Astrocyte (in vitro differentiated cells and primary cell): ENCODE data around the gene HAGHL. TPM values are rescaled to one million over a fixed set of nuclear protein-coding genes. Genes with fewer than 3 reads are reported as not detected.
A peak's percentile ranks its signal among the peaks of the same experiment; 100 is the strongest.

Source experiments
- DNase-seq: peaks from one replicate; pipeline ENCODE4 v3.0.0-alpha.2; 2010; ENCODE audit warnings: low read depth
- FAIRE-seq: peaks from 2 replicates; lab custom pipeline; 2011; peaks lifted over from hg19 to GRCh38; lab: Jason Lieb, UNC
- H2AFZ ChIP-seq: 2 replicates; pipeline ENCODE4 v1.6.0; 2012; ENCODE audit warnings: low read depth, low read length, inconsistent platforms
- H3K27ac ChIP-seq: 2 replicates; pipeline ENCODE4 v1.5.1; 2011; ENCODE audit warnings: low read depth, low read length, inconsistent platforms
- H3K27me3 ChIP-seq: 2 replicates; pipeline ENCODE4 v1.6.0; 2011; ENCODE audit warnings: low read length, inconsistent platforms; ENCODE audit not compliant: insufficient read depth
- H3K36me3 ChIP-seq: 2 replicates; pipeline ENCODE4 v1.5.1; 2011; ENCODE audit warnings: low read length, inconsistent platforms; ENCODE audit not compliant: insufficient read depth
- H3K4me1 ChIP-seq: 2 replicates; pipeline ENCODE4 v1.5.1; 2011; ENCODE audit warnings: low read length, inconsistent platforms; ENCODE audit not compliant: insufficient read depth
- H3K4me2 ChIP-seq: 2 replicates; pipeline ENCODE4 v1.6.0; 2012; ENCODE audit warnings: low read length, inconsistent platforms
- H3K4me3 ChIP-seq: 2 replicates; pipeline ENCODE4 v1.5.1; 2011; ENCODE audit warnings: low read depth, mild to moderate bottlenecking, low read length, inconsistent platforms; ENCODE audit not compliant: insufficient read depth
- H3K79me2 ChIP-seq: 2 replicates; pipeline ENCODE4 v1.6.0; 2012; ENCODE audit warnings: mild to moderate bottlenecking, low read length, inconsistent platforms; ENCODE audit not compliant: insufficient read depth
- H3K9ac ChIP-seq: 2 replicates; pipeline ENCODE4 v1.6.0; 2012; ENCODE audit warnings: mild to moderate bottlenecking, low read length, inconsistent platforms
- H3K9me3 ChIP-seq: 2 replicates; pipeline ENCODE4 v1.5.1; 2012; ENCODE audit warnings: low read depth, mild to moderate bottlenecking, low read length, inconsistent platforms; ENCODE audit not compliant: insufficient read depth
- H4K20me1 ChIP-seq: 2 replicates; pipeline ENCODE4 v1.6.0; 2012; ENCODE audit warnings: low read length, inconsistent platforms; ENCODE audit not compliant: insufficient read depth
- H3K27ac Mint-ChIP-seq: one replicate; pipeline ENCODE4 v1.8.0; 2021; ENCODE audit warnings: mild to moderate bottlenecking, mixed read lengths; ENCODE audit not compliant: unreplicated experiment
- H3K27me3 Mint-ChIP-seq: one replicate; pipeline ENCODE4 v1.8.0; 2021; ENCODE audit warnings: low read depth, mixed read lengths; ENCODE audit not compliant: unreplicated experiment
- H3K36me3 Mint-ChIP-seq: one replicate; pipeline ENCODE4 v1.8.0; 2021; ENCODE audit warnings: low read depth, mixed read lengths; ENCODE audit not compliant: unreplicated experiment
- H3K4me1 Mint-ChIP-seq: one replicate; pipeline ENCODE4 v1.8.0; 2021; ENCODE audit warnings: low read depth, mixed read lengths; ENCODE audit not compliant: unreplicated experiment
- H3K4me3 Mint-ChIP-seq: one replicate; pipeline ENCODE4 v1.8.0; 2021; ENCODE audit warnings: mild to moderate bottlenecking, moderate library complexity, mixed read lengths; ENCODE audit not compliant: unreplicated experiment
- H3K9me3 Mint-ChIP-seq: one replicate; pipeline ENCODE4 v1.8.0; 2021; ENCODE audit warnings: mild to moderate bottlenecking, mixed read lengths; ENCODE audit not compliant: unreplicated experiment
- CTCF ChIP-seq: IDR thresholded peaks from 2 replicates; pipeline ENCODE4 v1.5.1; 2011; ENCODE audit warnings: low read depth, mild to moderate bottlenecking, inconsistent platforms, low read length, moderate library complexity; ENCODE audit not compliant: insufficient read depth
- EZH2 ChIP-seq: IDR thresholded peaks from 2 replicates; pipeline ENCODE4 v1.6.1; 2012; ENCODE audit warnings: mild to moderate bottlenecking, low read length, inconsistent platforms; ENCODE audit not compliant: insufficient read depth
- total RNA-seq: library from RNA; stranded (reverse); gene quantifications from 2 replicates; pipeline ENCODE4 v1.2.1, GENCODE V29; 2021

Gene HAGHL
- total RNA-seq, 1 donor from 2014 or later, result 15.5 TPM

GRCh38 chr16:682493-683395, 44.2 kb upstream of the HAGHL start:
- Mint-ChIP-seq H3K4me1 (peaks cover 13% of the 10 kb centered on the region), H3K27me3 (no peaks in the 10 kb centered on the region), H3K36me3 (peaks cover 10% of the 10 kb centered on the region), H3K27ac (peak overlapping the region; percentile 34), H3K9me3 (no peaks in the 10 kb centered on the region), H3K4me3 (peak overlapping the region; percentile 78)
- H3K79me2 ChIP-seq, result peaks cover 60% of the 10 kb centered on the region
- H3K4me3 ChIP-seq, result no peak overlapping the region
- no peak overlapping the region for H2AFZ ChIP-seq
- H3K4me1 ChIP-seq, result peaks cover 32% of the 10 kb centered on the region
- H3K27ac ChIP-seq, result no peak overlapping the region
- H3K9me3 ChIP-seq, result no peaks in the 10 kb centered on the region
- peak overlapping the region; percentile 88 for H3K4me2 ChIP-seq
- H4K20me1 ChIP-seq, result peaks cover 31% of the 10 kb centered on the region
- peak overlapping the region; percentile 65 for H3K9ac ChIP-seq
- TF ChIP-seq EZH2, result no peak
- no peak for TF ChIP-seq CTCF
- FAIRE-seq, result no peak
- H3K36me3 ChIP-seq, result peaks cover 3% of the 10 kb centered on the region
- no peak for DNase-seq
- no peaks in the 10 kb centered on the region for H3K27me3 ChIP-seq

- Mint-ChIP-seq H3K4me3 (peak overlapping the region; percentile 78), H3K36me3 (peaks cover 10% of the 10 kb centered on the region), H3K27ac (peak overlapping the region; percentile 47), H3K9me3 (no peaks in the 10 kb centered on the region), H3K27me3 (no peaks in the 10 kb centered on the region), H3K4me1 (peaks cover 13% of the 10 kb centered on the region)
- Histone ChIP-seq H3K4me3 (peak overlapping the region; percentile 57), H3K79me2 (peaks cover 64% of the 10 kb centered on the region), H3K4me1 (peaks cover 32% of the 10 kb centered on the region), H4K20me1 (peaks cover 31% of the 10 kb centered on the region), H3K27me3 (no peaks in the 10 kb centered on the region), H3K27ac (peak overlapping the region; percentile 50), H2AFZ (no peak overlapping the region), H3K36me3 (peaks cover 3% of the 10 kb centered on the region), H3K4me2 (peak overlapping the region; percentile 88), H3K9me3 (no peaks in the 10 kb centered on the region), H3K9ac (peak overlapping the region; percentile 65)
- TF ChIP-seq CTCF (no peak), EZH2 (no peak)
- FAIRE-seq (no peak), DNase-seq (no peak)
Measured at GRCh38 chr16:683396-684070, 43.4 kb upstream of the HAGHL start.
